ENCODE results near the gene TMEM174. TPM values are rescaled to one million over a fixed set of nuclear protein-coding genes. Genes with fewer than 3 reads are reported as not detected.

Gene TMEM174
- total and polyA plus RNA-seq, 5 donors from 2014 or later = not detected

DNA sequence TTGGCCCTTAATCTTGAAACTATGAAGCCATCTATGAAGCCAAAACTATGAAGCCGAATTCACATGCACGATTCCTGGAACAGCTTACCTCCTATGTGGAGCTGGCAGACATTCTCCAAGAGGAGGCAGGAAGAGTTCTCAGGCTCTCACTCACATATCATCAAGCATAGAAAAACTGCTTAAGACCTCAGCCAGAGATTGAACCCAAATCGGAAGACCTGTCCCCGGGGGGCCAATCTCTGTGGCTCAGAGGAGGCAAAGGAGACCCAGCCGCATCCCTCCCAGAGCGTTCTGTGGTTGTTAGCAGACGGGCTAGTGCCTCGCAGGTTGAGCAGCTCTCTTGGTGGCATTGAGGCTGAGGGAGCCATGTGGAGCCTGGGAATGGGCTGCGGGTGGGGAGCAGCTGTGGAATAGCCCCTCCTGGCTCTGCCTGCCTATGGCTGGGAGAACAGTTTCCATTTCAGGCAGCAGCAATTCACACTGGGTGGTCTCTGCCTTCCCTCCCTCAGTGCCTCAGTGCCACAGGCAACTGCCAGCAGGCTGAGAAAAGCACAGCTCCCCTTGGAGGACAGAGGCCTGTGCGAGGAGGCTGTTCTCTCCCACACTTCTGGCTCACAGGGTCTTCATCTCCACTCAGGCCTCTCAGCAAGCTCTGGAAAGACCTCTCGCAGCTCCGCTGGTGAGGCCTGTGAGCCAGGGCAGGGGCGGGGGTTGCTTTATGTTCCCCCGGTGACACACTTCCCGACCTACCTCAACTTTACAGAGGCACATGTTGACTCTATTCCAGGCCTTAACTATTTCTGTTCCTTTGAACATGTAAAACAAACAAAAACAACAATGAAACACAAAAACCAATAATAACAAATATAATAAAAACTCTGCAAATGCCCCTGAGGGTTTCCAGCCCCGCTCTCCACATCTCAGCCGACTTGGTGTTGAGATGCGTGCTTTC, 17.4 kb upstream of the TMEM174 start:
- peaks cover 11% of the 10 kb centered on the region for H3K27me3 ChIP-seq (ENCODE audit: control insufficient read depth, insufficient read depth, low read length)
- H3K36me3 Mint-ChIP-seq = no peaks in the 10 kb centered on the region
- H3K27me3 Mint-ChIP-seq = peaks cover 39% of the 10 kb centered on the region
- H3K4me3 ChIP-seq (ENCODE audit: low read depth, low read length) = no peak overlapping the region
- H3K9me3 ChIP-seq (ENCODE audit: control insufficient read depth in 2 of 2, low read length in 2 of 2) = no peaks in the 10 kb centered on the region
- peaks cover 12% of the 10 kb centered on the region for H3K4me1 ChIP-seq (ENCODE audit: control insufficient read depth, insufficient read depth, low read length, poor library complexity, severe bottlenecking)
- no peak for DNase-seq
- H3K4me1 Mint-ChIP-seq = peaks cover 4 to 18% (median 13%) of the 10 kb centered on the region in 4 donors
- H3K4me3 Mint-ChIP-seq = no peak overlapping the region
- H3K9me3 Mint-ChIP-seq = peaks cover 0 to 7% (median 0%) of the 10 kb centered on the region in 7 donors
- no peak overlapping the region for H3K27ac Mint-ChIP-seq
- H3K36me3 ChIP-seq (ENCODE audit: control insufficient read depth, insufficient read depth, low read length) = no peaks in the 10 kb centered on the region
- ATAC-seq (ENCODE audit: low read depth in 2 of 2) = no peak
- no peak overlapping the region for H3K27ac ChIP-seq (ENCODE audit: insufficient read depth, low read length, poor library complexity, severe bottlenecking)

DNA sequence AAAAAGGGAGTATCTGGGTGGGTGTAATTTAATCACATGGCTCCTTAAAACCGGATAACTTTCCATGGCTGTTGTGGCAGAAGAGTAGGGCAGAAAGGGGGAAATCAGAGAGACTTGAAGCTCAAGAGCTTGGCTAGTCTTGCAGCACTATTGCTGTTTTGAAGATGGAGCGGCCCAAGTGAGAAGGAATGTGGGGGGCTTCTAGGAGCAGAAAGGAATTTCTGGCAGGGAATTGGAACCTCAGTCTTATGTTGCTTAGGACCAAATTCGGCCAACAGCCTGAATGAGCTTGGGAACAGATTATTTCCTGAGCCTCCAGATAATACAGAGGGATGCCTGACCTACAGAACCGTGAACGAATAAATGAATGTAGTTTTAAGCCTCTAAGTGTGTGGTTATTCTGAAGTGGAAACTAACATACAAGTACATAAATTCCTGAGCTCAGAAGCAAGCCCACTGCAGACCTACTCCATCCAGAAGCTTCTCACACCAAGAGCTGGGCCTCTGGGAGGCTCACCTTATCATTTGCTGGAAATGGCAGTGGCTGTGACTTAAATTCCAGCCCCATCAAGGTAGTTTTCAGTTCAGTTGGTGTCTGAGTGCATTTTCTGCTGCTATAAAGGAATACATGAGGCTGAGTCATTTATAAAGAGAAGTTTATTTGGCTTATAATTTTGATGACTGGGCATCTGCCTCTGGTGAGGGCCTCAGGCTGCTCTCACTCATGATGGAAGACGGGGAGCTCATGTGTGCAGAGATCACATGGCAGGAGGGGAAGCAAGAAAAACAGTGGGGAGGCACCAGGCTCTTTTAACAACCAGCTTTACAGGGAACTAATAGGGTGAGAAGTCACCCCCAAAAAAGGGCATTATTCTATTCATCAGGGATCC, 15.3 kb upstream of the TMEM174 start:
- peaks cover 19% of the 10 kb centered on the region for H3K4me1 ChIP-seq (ENCODE audit: control insufficient read depth, insufficient read depth, low read length, poor library complexity, severe bottlenecking)
- no peak for DNase-seq
- peaks cover 37% of the 10 kb centered on the region for H3K27me3 Mint-ChIP-seq
- peaks cover 4 to 30% (median 22%) of the 10 kb centered on the region in 4 donors for H3K4me1 Mint-ChIP-seq
- H3K27ac Mint-ChIP-seq = peak overlapping the region in 1 of 3 donors; percentile 34
- no peak overlapping the region for H3K27ac ChIP-seq (ENCODE audit: insufficient read depth, low read length, poor library complexity, severe bottlenecking)
- H3K9me3 Mint-ChIP-seq = peaks cover 0 to 4% (median 0%) of the 10 kb centered on the region in 7 donors
- no peaks in the 10 kb centered on the region for H3K36me3 Mint-ChIP-seq
- ATAC-seq (ENCODE audit: low read depth in 2 of 2) = no peak
- no peak overlapping the region for H3K4me3 ChIP-seq (ENCODE audit: low read depth, low read length)
- H3K36me3 ChIP-seq (ENCODE audit: control insufficient read depth, insufficient read depth, low read length) = no peaks in the 10 kb centered on the region
- H3K27me3 ChIP-seq (ENCODE audit: control insufficient read depth, insufficient read depth, low read length) = peaks cover 16% of the 10 kb centered on the region
- no peak overlapping the region for H3K4me3 Mint-ChIP-seq
- H3K9me3 ChIP-seq (ENCODE audit: control insufficient read depth in 2 of 2, low read length in 2 of 2) = no peaks in the 10 kb centered on the region

DNA sequence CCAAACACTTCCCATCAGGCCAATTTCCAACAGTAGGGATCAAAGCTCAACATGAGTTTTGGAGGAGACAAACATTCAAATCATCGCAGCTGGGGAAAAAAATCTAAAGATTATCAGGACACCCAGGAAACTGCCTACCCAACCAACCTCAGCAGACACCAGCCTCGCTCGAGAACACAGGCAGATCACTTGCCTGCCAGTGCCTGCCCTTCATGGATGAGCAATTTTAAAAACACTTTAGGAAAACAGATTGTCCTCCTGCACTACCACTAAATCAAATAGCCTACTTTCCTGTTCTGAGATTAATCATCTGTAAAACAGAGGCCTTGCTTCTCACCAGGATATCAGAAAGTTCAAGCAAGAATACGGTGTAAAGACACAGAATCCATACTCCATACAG, 14.7 kb upstream of the TMEM174 start:
- H3K9me3 ChIP-seq (ENCODE audit: control insufficient read depth in 2 of 2, low read length in 2 of 2) = no peaks in the 10 kb centered on the region
- peaks cover 4 to 30% (median 22%) of the 10 kb centered on the region in 4 donors for H3K4me1 Mint-ChIP-seq
- H3K27ac ChIP-seq (ENCODE audit: insufficient read depth, low read length, poor library complexity, severe bottlenecking) = no peak overlapping the region
- H3K27ac Mint-ChIP-seq = no peak overlapping the region
- H3K36me3 Mint-ChIP-seq = no peaks in the 10 kb centered on the region
- H3K27me3 Mint-ChIP-seq = peaks cover 34% of the 10 kb centered on the region
- H3K4me1 ChIP-seq (ENCODE audit: control insufficient read depth, insufficient read depth, low read length, poor library complexity, severe bottlenecking) = peaks cover 19% of the 10 kb centered on the region
- no peak overlapping the region for H3K4me3 Mint-ChIP-seq
- H3K27me3 ChIP-seq (ENCODE audit: control insufficient read depth, insufficient read depth, low read length) = peaks cover 18% of the 10 kb centered on the region
- H3K9me3 Mint-ChIP-seq = peaks cover 0 to 4% (median 0%) of the 10 kb centered on the region in 7 donors
- no peak for DNase-seq
- ATAC-seq (ENCODE audit: low read depth in 2 of 2) = no peak
- H3K4me3 ChIP-seq (ENCODE audit: low read depth, low read length) = no peak overlapping the region
- H3K36me3 ChIP-seq (ENCODE audit: control insufficient read depth, insufficient read depth, low read length) = no peaks in the 10 kb centered on the region

DNA sequence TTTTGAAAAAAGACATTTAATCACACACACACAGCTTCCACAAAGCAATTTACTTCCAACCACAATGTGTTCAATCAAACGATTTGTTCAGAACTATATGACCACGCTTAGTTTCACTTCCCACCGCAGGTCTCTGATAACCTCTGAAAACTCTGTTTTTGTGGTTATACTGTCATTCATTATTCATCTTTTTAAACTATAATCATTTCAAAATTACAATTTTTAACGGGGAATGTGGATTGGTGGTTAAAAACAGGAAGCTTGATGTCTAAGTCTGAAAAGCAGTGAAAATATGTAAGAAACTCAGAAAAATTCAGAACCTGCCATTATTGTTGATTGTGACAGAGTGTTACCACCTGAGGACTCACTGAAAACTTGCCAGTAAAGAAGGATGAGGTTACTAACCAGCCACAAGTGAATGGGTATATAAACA, 12.7 kb upstream of the TMEM174 start:
- peaks cover 4 to 30% (median 22%) of the 10 kb centered on the region in 4 donors for H3K4me1 Mint-ChIP-seq
- no peaks in the 10 kb centered on the region for H3K36me3 Mint-ChIP-seq
- H3K4me3 ChIP-seq (ENCODE audit: low read depth, low read length) = peak overlapping the region; percentile 5

DNA sequence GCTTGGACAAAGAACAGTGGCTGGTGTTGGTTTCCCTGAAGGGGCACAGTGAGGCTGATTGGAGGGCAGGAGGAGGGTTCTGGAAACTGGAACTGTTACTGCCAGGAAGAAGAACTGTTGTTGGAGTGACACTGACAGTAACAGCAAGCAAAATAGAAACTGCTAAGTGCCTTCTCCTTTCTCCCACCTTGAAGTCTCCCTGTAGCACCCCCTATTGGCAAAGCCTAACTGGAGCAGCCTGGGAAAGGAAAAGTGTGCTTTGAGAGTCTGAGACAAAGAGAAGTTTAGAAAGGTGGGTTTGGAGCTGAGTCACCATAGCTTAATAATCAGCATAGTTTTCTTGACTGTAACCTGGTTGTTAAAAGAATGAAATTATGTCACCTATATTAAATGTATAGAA, 2.5 kb upstream of the TMEM174 start:
- H3K4me3 ChIP-seq (ENCODE audit: low read depth, low read length) = no peak overlapping the region
- peaks cover 50% of the 10 kb centered on the region for H3K27me3 Mint-ChIP-seq
- H3K9me3 ChIP-seq (ENCODE audit: control insufficient read depth in 2 of 2, low read length in 2 of 2) = no peaks in the 10 kb centered on the region
- H3K27ac ChIP-seq (ENCODE audit: insufficient read depth, low read length, poor library complexity, severe bottlenecking) = no peak overlapping the region
- H3K9me3 Mint-ChIP-seq = peaks cover 0 to 5% (median 0%) of the 10 kb centered on the region in 7 donors
- H3K27me3 ChIP-seq (ENCODE audit: control insufficient read depth, insufficient read depth, low read length) = peaks cover 30% of the 10 kb centered on the region
- H3K36me3 Mint-ChIP-seq = no peaks in the 10 kb centered on the region
- H3K4me3 Mint-ChIP-seq = no peak overlapping the region
- no peaks in the 10 kb centered on the region for H3K4me1 ChIP-seq (ENCODE audit: control insufficient read depth, insufficient read depth, low read length, poor library complexity, severe bottlenecking)
- ATAC-seq (ENCODE audit: low read depth in 2 of 2) (no peak), DNase-seq (peak in 1 of 3 donors; percentile 24)
- H3K36me3 ChIP-seq (ENCODE audit: control insufficient read depth, insufficient read depth, low read length) = no peaks in the 10 kb centered on the region
- no peaks in the 10 kb centered on the region for H3K4me1 Mint-ChIP-seq
- no peak overlapping the region for H3K27ac Mint-ChIP-seq

More for the DNA sequence above, 12.7 kb upstream of the TMEM174 start:
- Mint-ChIP-seq H3K27ac (peak overlapping the region in 2 of 3 donors; percentile 20 to 45), H3K4me3 (peak overlapping the region in 2 of 4 donors; percentile 13 to 50), H3K9me3 (peaks cover 0 to 4% (median 0%) of the 10 kb centered on the region in 7 donors), H3K27me3 (peaks cover 37% of the 10 kb centered on the region)
- H3K4me1 ChIP-seq (ENCODE audit: control insufficient read depth, insufficient read depth, low read length, poor library complexity, severe bottlenecking) = peaks cover 19% of the 10 kb centered on the region
- peaks cover 28% of the 10 kb centered on the region for H3K27me3 ChIP-seq (ENCODE audit: control insufficient read depth, insufficient read depth, low read length)
- ATAC-seq (ENCODE audit: low read depth in 2 of 2) (peak; percentile 70 to 83), DNase-seq (peak in 2 of 3 donors; percentile 64 to 85)
- no peak overlapping the region for H3K27ac ChIP-seq (ENCODE audit: insufficient read depth, low read length, poor library complexity, severe bottlenecking)
- H3K9me3 ChIP-seq (ENCODE audit: control insufficient read depth in 2 of 2, low read length in 2 of 2) = no peaks in the 10 kb centered on the region
- H3K36me3 ChIP-seq (ENCODE audit: control insufficient read depth, insufficient read depth, low read length) = no peaks in the 10 kb centered on the region

DNA sequence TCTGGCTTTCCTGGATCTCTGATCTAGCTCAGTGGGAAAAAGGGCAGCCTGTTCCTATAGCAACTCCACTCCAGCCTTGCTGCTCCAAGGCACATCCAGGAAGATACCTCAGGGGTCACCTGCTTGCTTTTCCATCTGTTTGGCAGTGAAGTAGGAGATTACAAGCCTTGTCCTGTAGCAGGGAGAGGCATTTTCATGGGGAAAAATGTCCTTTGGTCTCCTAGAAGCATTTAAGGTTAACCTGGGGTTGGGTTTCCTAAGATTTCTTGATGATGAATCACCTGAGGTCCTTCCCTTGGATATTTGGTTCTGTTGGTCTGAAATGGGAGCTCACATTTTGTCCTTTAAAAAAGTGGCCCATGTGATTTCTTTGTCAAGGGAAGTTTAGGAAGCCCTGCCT, 1.5 kb upstream of the TMEM174 start:
- no peak overlapping the region for H3K27ac Mint-ChIP-seq
- no peaks in the 10 kb centered on the region for H3K36me3 ChIP-seq (ENCODE audit: control insufficient read depth, insufficient read depth, low read length)
- no peaks in the 10 kb centered on the region for H3K9me3 ChIP-seq (ENCODE audit: control insufficient read depth in 2 of 2, low read length in 2 of 2)
- H3K4me3 ChIP-seq (ENCODE audit: low read depth, low read length) = no peak overlapping the region
- peaks cover 0 to 5% (median 0%) of the 10 kb centered on the region in 7 donors for H3K9me3 Mint-ChIP-seq
- DNase-seq (no peak), ATAC-seq (ENCODE audit: low read depth in 2 of 2) (no peak)
- H3K4me3 Mint-ChIP-seq = no peak overlapping the region
- no peak overlapping the region for H3K27ac ChIP-seq (ENCODE audit: insufficient read depth, low read length, poor library complexity, severe bottlenecking)
- no peaks in the 10 kb centered on the region for H3K4me1 ChIP-seq (ENCODE audit: control insufficient read depth, insufficient read depth, low read length, poor library complexity, severe bottlenecking)
- peaks cover 23% of the 10 kb centered on the region for H3K27me3 ChIP-seq (ENCODE audit: control insufficient read depth, insufficient read depth, low read length)
- H3K27me3 Mint-ChIP-seq = peaks cover 47% of the 10 kb centered on the region
- no peaks in the 10 kb centered on the region for H3K4me1 Mint-ChIP-seq
- no peaks in the 10 kb centered on the region for H3K36me3 Mint-ChIP-seq

DNA sequence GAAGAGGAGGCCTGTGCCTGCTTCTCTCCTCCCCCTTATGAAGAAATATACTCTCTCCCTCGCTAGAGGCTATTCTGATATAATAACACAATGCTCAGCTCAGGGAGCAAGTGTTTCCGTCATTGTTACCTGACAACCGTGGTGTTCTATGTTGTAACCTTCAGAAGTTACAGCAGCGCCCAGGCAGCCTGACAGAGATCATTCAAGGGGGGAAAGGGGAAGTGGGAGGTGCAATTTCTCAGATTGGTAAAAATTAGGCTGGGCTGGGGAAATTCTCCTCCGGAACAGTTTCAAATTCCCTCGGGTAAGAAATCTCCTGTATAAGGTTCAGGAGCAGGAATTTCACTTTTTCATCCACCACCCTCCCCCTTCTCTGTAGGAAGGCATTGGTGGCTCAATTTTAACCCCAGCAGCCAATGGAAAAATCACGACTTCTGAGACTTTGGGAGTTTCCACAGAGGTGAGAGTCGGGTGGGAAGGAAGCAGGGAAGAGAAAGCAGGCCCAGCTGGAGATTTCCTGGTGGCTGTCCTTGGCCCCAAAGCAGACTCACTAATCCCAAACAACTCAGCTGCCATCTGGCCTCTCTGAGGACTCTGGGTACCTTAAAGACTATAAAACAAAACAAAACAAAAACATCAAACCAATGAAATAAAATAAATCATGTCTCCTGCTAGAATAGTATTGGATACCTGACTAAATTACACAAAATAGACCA, 1.3 kb downstream of the TMEM174 start:
- ATAC-seq (ENCODE audit: low read depth in 2 of 2) (no peak), DNase-seq (no peak)
- no peak overlapping the region for H3K27ac ChIP-seq (ENCODE audit: insufficient read depth, low read length, poor library complexity, severe bottlenecking)
- Mint-ChIP-seq H3K27ac (no peak overlapping the region), H3K27me3 (peaks cover 64% of the 10 kb centered on the region), H3K4me3 (no peak overlapping the region), H3K4me1 (no peaks in the 10 kb centered on the region), H3K9me3 (peaks cover 0 to 3% (median 0%) of the 10 kb centered on the region in 7 donors), H3K36me3 (no peaks in the 10 kb centered on the region)
- no peak overlapping the region for H3K4me3 ChIP-seq (ENCODE audit: low read depth, low read length)
- H3K36me3 ChIP-seq (ENCODE audit: control insufficient read depth, insufficient read depth, low read length) = no peaks in the 10 kb centered on the region
- H3K4me1 ChIP-seq (ENCODE audit: control insufficient read depth, insufficient read depth, low read length, poor library complexity, severe bottlenecking) = no peaks in the 10 kb centered on the region
- peaks cover 8% of the 10 kb centered on the region for H3K27me3 ChIP-seq (ENCODE audit: control insufficient read depth, insufficient read depth, low read length)
- H3K9me3 ChIP-seq (ENCODE audit: control insufficient read depth in 2 of 2, low read length in 2 of 2) = no peaks in the 10 kb centered on the region

Measured in CD4-positive, CD25-positive, alpha-beta regulatory T cell (primary cell).